Measurements from ENCODE around the gene P2RX4. TPM values are rescaled to one million over a fixed set of nuclear protein-coding genes. Genes with fewer than 3 reads are reported as not detected.
"Not testable (repeated sequence)": the region's sequence is repeated elsewhere in the genome, so short reads cannot be mapped to it uniquely, and the experiment has no call there.

P2RX4 gene
- polyA plus RNA-seq, 1 donor (not counting 4 experiments of a cell fraction or from before 2014, with no cell fraction given) = 5.1 TPM

- no peak overlapping the region for H3K9ac ChIP-seq (ENCODE audit: control insufficient read depth, extremely low read depth, insufficient read depth, low read length)
- peaks cover 2% of the 10 kb centered on the region for H3K9me3 ChIP-seq (ENCODE audit: control insufficient read depth, low read depth, low read length)
- TF ChIP-seq CTCF (optimal IDR thresholded peaks at IDR 0.05 in 1 of 3, IDR thresholded peaks at IDR 0.05 in 1 of 3, conservative IDR thresholded peaks at IDR 0.05 in 1 of 3; ENCODE audit: extremely low read depth in 1 of 3, insufficient read depth in 2 of 3, low read length in 3 of 3) (no peak), EZH2 (IDR thresholded peaks at IDR 0.05; ENCODE audit: low read length) (no peak)
- no peaks in the 10 kb centered on the region for H3K9me1 ChIP-seq (ENCODE audit: control insufficient read depth, extremely low read depth, insufficient read depth, low read length)
- H3K27ac ChIP-seq (ENCODE audit: control insufficient read depth, insufficient read depth, low read length) = no peak overlapping the region
- no peak overlapping the region for H3K4me3 ChIP-seq (ENCODE audit: control insufficient read depth in 2 of 3, extremely low read depth in 1 of 3, insufficient read depth in 2 of 3, low read depth in 1 of 3, low read length in 3 of 3)
- DNase-seq (ENCODE audit: low read depth, low spot score) = no peak
- no peaks in the 10 kb centered on the region for H3K4me1 ChIP-seq (ENCODE audit: control insufficient read depth, extremely low read depth, insufficient read depth, low read length)
- H2AFZ ChIP-seq (ENCODE audit: control insufficient read depth, low read length) = no peak overlapping the region
- no peak overlapping the region for H3K4me2 ChIP-seq (ENCODE audit: control insufficient read depth, extremely low read depth, insufficient read depth, low read depth, low read length)
- dilution Hi-C loops (cut with MboI; ENCODE audit: extremely low pct_ligation_motif_present, low sequenced_read_pairs) = no loop called here
- FAIRE-seq = no peak
- H4K20me1 ChIP-seq (ENCODE audit: control insufficient read depth, extremely low read depth, insufficient read depth, low read length) = no peaks in the 10 kb centered on the region
- H3K27me3 ChIP-seq (ENCODE audit: control insufficient read depth, extremely low read depth, insufficient read depth, low read length) = peaks cover 3% of the 10 kb centered on the region
- H3K36me3 ChIP-seq (ENCODE audit: control insufficient read depth in 2 of 2, extremely low read depth in 1 of 2, insufficient read depth in 2 of 2, low read length in 2 of 2) = no peaks in the 10 kb centered on the region
- no peaks in the 10 kb centered on the region for H3K79me2 ChIP-seq (ENCODE audit: control insufficient read depth, insufficient read depth, low read length)
Measured at GRCh38 chr12:121162985-121163384, 46.9 kb upstream of the P2RX4 start.

GRCh38 chr12:121164839-121165238, 45.1 kb upstream of the P2RX4 start:
- H3K36me3 ChIP-seq (ENCODE audit: control insufficient read depth in 2 of 2, extremely low read depth in 1 of 2, insufficient read depth in 2 of 2, low read length in 2 of 2); dilution Hi-C loops (cut with MboI; ENCODE audit: extremely low pct_ligation_motif_present, low sequenced_read_pairs); FAIRE-seq: not testable (repeated sequence)

GRCh38 chr12:121165316-121165715, 44.6 kb upstream of the P2RX4 start:
- Histone ChIP-seq H3K79me2 (ENCODE audit: control insufficient read depth, insufficient read depth, low read length) (no peaks in the 10 kb centered on the region), H4K20me1 (ENCODE audit: control insufficient read depth, extremely low read depth, insufficient read depth, low read length) (no peaks in the 10 kb centered on the region), H3K27ac (ENCODE audit: control insufficient read depth, insufficient read depth, low read length) (no peak overlapping the region), H3K27me3 (ENCODE audit: control insufficient read depth, extremely low read depth, insufficient read depth, low read length) (peaks cover 3% of the 10 kb centered on the region), H3K4me3 (ENCODE audit: control insufficient read depth in 2 of 3, extremely low read depth in 1 of 3, insufficient read depth in 2 of 3, low read depth in 1 of 3, low read length in 3 of 3) (no peak overlapping the region), H2AFZ (ENCODE audit: control insufficient read depth, low read length) (no peak overlapping the region), H3K9me1 (ENCODE audit: control insufficient read depth, extremely low read depth, insufficient read depth, low read length) (no peaks in the 10 kb centered on the region), H3K36me3 (ENCODE audit: control insufficient read depth in 2 of 2, extremely low read depth in 1 of 2, insufficient read depth in 2 of 2, low read length in 2 of 2) (no peaks in the 10 kb centered on the region), H3K9me3 (ENCODE audit: control insufficient read depth, low read depth, low read length) (no peaks in the 10 kb centered on the region), H3K4me2 (ENCODE audit: control insufficient read depth, extremely low read depth, insufficient read depth, low read depth, low read length) (no peak overlapping the region), H3K4me1 (ENCODE audit: control insufficient read depth, extremely low read depth, insufficient read depth, low read length) (no peaks in the 10 kb centered on the region), H3K9ac (ENCODE audit: control insufficient read depth, extremely low read depth, insufficient read depth, low read length) (no peak overlapping the region)
- FAIRE-seq (no peak), DNase-seq (ENCODE audit: low read depth, low spot score) (no peak)
- dilution Hi-C loops (cut with MboI; ENCODE audit: extremely low pct_ligation_motif_present, low sequenced_read_pairs) = no loop called here
- TF ChIP-seq CTCF (optimal IDR thresholded peaks at IDR 0.05 in 1 of 3, IDR thresholded peaks at IDR 0.05 in 1 of 3, conservative IDR thresholded peaks at IDR 0.05 in 1 of 3; ENCODE audit: extremely low read depth in 1 of 3, insufficient read depth in 2 of 3, low read length in 3 of 3) = no peak
- no peak for TF ChIP-seq EZH2 (IDR thresholded peaks at IDR 0.05; ENCODE audit: low read length)

More at GRCh38 chr12:121164839-121165238, 45.1 kb upstream of the P2RX4 start:
- not testable (repeated sequence) for DNase-seq (ENCODE audit: low read depth, low spot score); H2AFZ ChIP-seq (ENCODE audit: control insufficient read depth, low read length); H3K9me3 ChIP-seq (ENCODE audit: control insufficient read depth, low read depth, low read length); H4K20me1 ChIP-seq (ENCODE audit: control insufficient read depth, extremely low read depth, insufficient read depth, low read length); H3K27me3 ChIP-seq (ENCODE audit: control insufficient read depth, extremely low read depth, insufficient read depth, low read length); H3K27ac ChIP-seq (ENCODE audit: control insufficient read depth, insufficient read depth, low read length); H3K4me1 ChIP-seq (ENCODE audit: control insufficient read depth, extremely low read depth, insufficient read depth, low read length); H3K9ac ChIP-seq (ENCODE audit: control insufficient read depth, extremely low read depth, insufficient read depth, low read length); H3K4me3 ChIP-seq (ENCODE audit: control insufficient read depth in 2 of 3, extremely low read depth in 1 of 3, insufficient read depth in 2 of 3, low read depth in 1 of 3, low read length in 3 of 3); H3K4me2 ChIP-seq (ENCODE audit: control insufficient read depth, extremely low read depth, insufficient read depth, low read depth, low read length); H3K79me2 ChIP-seq (ENCODE audit: control insufficient read depth, insufficient read depth, low read length); H3K9me1 ChIP-seq (ENCODE audit: control insufficient read depth, extremely low read depth, insufficient read depth, low read length)

Measured in keratinocyte (primary cell).